Mesenchymal stem cell (in vitro differentiated cells and primary cell): ENCODE results near the gene STK32C.

ENCODE experiments used
- DNase-seq: peaks from one replicate; pipeline ENCODE4 v3.0.0-alpha.2; 2013
- H2AFZ ChIP-seq: one replicate; pipeline ENCODE4 v1.6.1; 2013; ENCODE audit warnings: low read depth, mild to moderate bottlenecking, control low read depth, inconsistent platforms, low read length, moderate library complexity
- H2AK5ac ChIP-seq: 2 replicates; pipeline ENCODE4 v1.6.1; 2013; ENCODE audit warnings: low read length, moderate library complexity, mild to moderate bottlenecking, inconsistent platforms; ENCODE audit not compliant: severe bottlenecking
- H2BK120ac ChIP-seq: one replicate; pipeline ENCODE4 v1.6.1; 2013; ENCODE audit warnings: low read depth, mild to moderate bottlenecking, inconsistent platforms, low read length, moderate library complexity
- H2BK12ac ChIP-seq, 2 experiments: one replicate each; pipeline ENCODE4 v1.6.1; 2013; ENCODE audit warnings: inconsistent platforms in 2 of 2, low read length in 2 of 2, mild to moderate bottlenecking in 2 of 2, moderate library complexity in 2 of 2, control low read depth in 1 of 2
- H2BK15ac ChIP-seq: one replicate; pipeline ENCODE4 v1.6.1; 2013; ENCODE audit warnings: mild to moderate bottlenecking, low read depth, inconsistent platforms; ENCODE audit not compliant: poor library complexity, severe bottlenecking
- H2BK5ac ChIP-seq: 2 replicates; pipeline ENCODE4 v1.6.1; 2013; ENCODE audit warnings: low read depth, mild to moderate bottlenecking, low read length, control low read depth, inconsistent platforms; ENCODE audit not compliant: poor library complexity, severe bottlenecking
- H3K14ac ChIP-seq, 2 experiments: one replicate each; pipeline ENCODE4 v1.6.1; 2013; ENCODE audit warnings: inconsistent platforms in 2 of 2, low read length in 2 of 2, control low read depth in 1 of 2, mild to moderate bottlenecking in 1 of 2, moderate library complexity in 1 of 2
- H3K18ac ChIP-seq, 2 experiments: one replicate each; pipeline ENCODE4 v1.6.1; 2013; ENCODE audit warnings: inconsistent platforms in 2 of 2, low read length in 2 of 2, control low read depth in 1 of 2, low read depth in 1 of 2, mild to moderate bottlenecking in 1 of 2
- H3K23ac ChIP-seq, 2 experiments: one replicate each; pipeline ENCODE4 v1.6.1; 2013; ENCODE audit warnings: inconsistent platforms in 2 of 2, low read length in 2 of 2, mild to moderate bottlenecking in 2 of 2, moderate library complexity in 2 of 2, control low read depth in 1 of 2
- H3K27ac ChIP-seq: 2 replicates; pipeline ENCODE4 v1.5.1; 2013; ENCODE audit warnings: mild to moderate bottlenecking, moderate library complexity, low read length, control low read depth, inconsistent platforms; ENCODE audit not compliant: poor library complexity, severe bottlenecking
- H3K27me3 ChIP-seq, 2 experiments: 2 replicates each; pipeline versions ENCODE4 v1.6.1 to v1.7.0; 2013; ENCODE audit warnings: low read length in 2 of 2, mild to moderate bottlenecking in 2 of 2, moderate library complexity in 2 of 2, control low read depth in 1 of 2, inconsistent platforms in 1 of 2; ENCODE audit not compliant: control insufficient read depth in 1 of 2, insufficient read depth in 1 of 2
- H3K36me3 ChIP-seq, 2 experiments: 2 replicates each; pipeline versions ENCODE4 v1.6.1 to v1.7.0; 2013; ENCODE audit warnings: low read length in 2 of 2, control low read depth in 1 of 2, inconsistent platforms in 1 of 2, low read depth in 1 of 2, mild to moderate bottlenecking in 1 of 2; ENCODE audit not compliant: insufficient read depth in 2 of 2, control insufficient read depth in 1 of 2
- H3K4ac ChIP-seq, 2 experiments: one replicate each; pipeline ENCODE4 v1.6.1; 2013; ENCODE audit warnings: inconsistent platforms in 2 of 2, low read length in 2 of 2, mild to moderate bottlenecking in 2 of 2, moderate library complexity in 2 of 2, control low read depth in 1 of 2, low read depth in 1 of 2
- H3K4me1 ChIP-seq: 2 replicates; pipeline ENCODE4 v1.6.1; 2013; ENCODE audit warnings: low read depth, low read length, control low read depth; ENCODE audit not compliant: control insufficient read depth, insufficient read depth
- H3K4me2 ChIP-seq: 2 replicates; pipeline ENCODE4 v1.6.1; 2013; ENCODE audit warnings: low read length, mild to moderate bottlenecking, inconsistent platforms; ENCODE audit not compliant: poor library complexity, severe bottlenecking
- H3K4me3 ChIP-seq, 2 experiments: 2 replicates each; pipeline versions ENCODE4 v1.5.1 to v1.7.0; 2013; ENCODE audit warnings: low read length in 2 of 2, mild to moderate bottlenecking in 2 of 2, control low read depth in 1 of 2, low read depth in 1 of 2; ENCODE audit not compliant: insufficient read depth in 1 of 2
- H3K79me1 ChIP-seq: replicated peaks from 2 replicates; pipeline ENCODE4 v1.6.1; 2013; ENCODE audit warnings: mild to moderate bottlenecking, control low read depth, low read length, inconsistent platforms; ENCODE audit not compliant: poor library complexity, severe bottlenecking
- H3K9ac ChIP-seq: 2 replicates; pipeline ENCODE4 v1.7.0; 2013; ENCODE audit warnings: mild to moderate bottlenecking, low read length, moderate library complexity
- H3K9me3 ChIP-seq: 2 replicates; pipeline ENCODE4 v1.7.0; 2013; ENCODE audit warnings: mild to moderate bottlenecking, low read length; ENCODE audit not compliant: control insufficient read depth
- H4K8ac ChIP-seq: one replicate; pipeline ENCODE4 v1.6.1; 2013; ENCODE audit warnings: inconsistent platforms, mild to moderate bottlenecking, low read length, moderate library complexity
- H4K91ac ChIP-seq: one replicate; pipeline ENCODE4 v1.6.1; 2013; ENCODE audit warnings: mild to moderate bottlenecking, low read length, inconsistent platforms
- WGBS: methylation state at CpG from one replicate; pipeline ENCODE4 v1.1.7; 2013; ENCODE audit warnings: mixed read lengths; 5-methylcytosine and 5-hydroxymethylcytosine counted together

The STK32C gene

DNA sequence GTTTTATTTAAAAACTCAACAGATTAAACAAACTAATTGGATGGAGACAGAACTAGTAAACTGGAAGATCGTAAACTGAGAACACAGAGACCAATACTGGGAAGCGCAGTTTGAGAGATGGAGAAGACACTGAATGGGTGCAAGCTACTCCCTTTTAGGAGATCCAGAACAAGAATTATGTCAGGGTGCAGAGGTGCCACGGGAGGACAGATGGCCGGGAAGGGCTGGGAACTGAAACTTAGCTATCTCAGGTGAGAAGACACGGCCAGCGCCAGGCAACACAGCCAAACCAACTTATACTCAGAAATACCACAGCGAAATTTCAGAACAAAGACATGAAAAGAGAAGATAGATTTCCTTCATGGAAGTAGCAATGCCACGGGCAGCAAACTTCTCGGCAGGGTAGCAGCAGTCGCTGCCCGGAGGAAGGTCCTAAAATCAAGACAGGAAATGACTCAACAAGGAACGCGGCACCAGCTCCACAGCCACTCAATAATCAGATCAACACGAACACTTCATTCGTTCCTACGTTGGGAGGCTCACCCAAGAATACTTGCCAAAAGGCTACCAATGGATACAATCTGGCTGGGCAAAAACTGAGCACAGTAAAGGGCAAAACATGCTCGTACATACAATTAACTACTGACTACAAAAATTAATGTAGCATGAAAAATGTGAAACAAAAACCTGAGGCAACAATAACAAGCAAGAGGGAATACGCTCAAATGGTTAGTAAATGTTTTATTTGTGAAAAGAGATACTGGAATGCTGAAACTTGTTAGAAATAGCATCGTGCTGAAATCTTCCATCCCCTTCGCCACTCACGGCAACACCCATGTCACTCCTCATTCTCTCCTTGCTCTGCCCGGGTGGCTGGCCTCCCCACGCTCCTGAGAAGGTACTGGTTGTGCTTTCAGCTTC is 22.1 kb upstream of the STK32C start:
- Histone ChIP-seq H2BK120ac (peak overlapping the region; percentile 36), H2BK15ac (no peak overlapping the region), H3K4me2 (peak overlapping the region; percentile 88), H4K91ac (peak overlapping the region; percentile 18), H3K18ac (peak overlapping the region; percentile 65 to 84), H2BK12ac (peak overlapping the region in 1 of 2 experiments; percentile 79), H3K27ac (peak overlapping the region; percentile 85), H3K9me3 (no peaks in the 10 kb centered on the region), H3K4ac (peak overlapping the region; percentile 81 to 83), H2AFZ (no peak overlapping the region), H3K27me3 (no peaks in the 10 kb centered on the region), H3K14ac (no peak overlapping the region), H2BK5ac (no peak overlapping the region), H3K4me1 (peaks cover 13% of the 10 kb centered on the region), H3K79me1 (peaks cover 4% of the 10 kb centered on the region), H4K8ac (peak overlapping the region; percentile 27), H2AK5ac (peak overlapping the region; percentile 70), H3K36me3 (peaks cover 8 to 18% of the 10 kb centered on the region in 2 experiments), H3K4me3 (peak overlapping the region; percentile 37 to 100), H3K23ac (peak overlapping the region in 1 of 2 experiments; percentile 23), H3K9ac (peak overlapping the region; percentile 96)
- 48% methylated on average over 18 of the region's 23 CpGs for WGBS
- DNase-seq: peak; percentile 73

DNA sequence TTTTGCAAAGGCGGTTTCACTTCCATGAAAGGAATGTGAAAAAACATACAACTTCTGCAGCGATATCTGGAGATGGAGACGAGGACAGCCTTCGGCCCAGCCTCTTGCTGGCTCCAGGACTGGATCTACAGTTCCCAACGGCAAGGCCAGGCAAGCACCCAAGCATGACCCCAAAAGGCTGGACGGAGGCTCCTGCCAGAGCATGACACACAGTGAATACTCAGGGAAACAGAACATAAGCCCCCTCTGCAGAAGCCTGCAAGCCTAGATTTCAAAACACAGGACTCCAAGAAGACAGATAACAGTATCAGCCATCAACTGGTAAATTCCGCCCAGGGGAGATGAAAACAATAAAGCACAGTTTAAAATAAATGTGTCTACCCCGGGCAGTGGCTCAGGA is 21.0 kb upstream of the STK32C start:
- Histone ChIP-seq H3K9ac (peak overlapping the region; percentile 96), H3K4ac (no peak overlapping the region), H4K8ac (peak overlapping the region; percentile 20), H3K4me3 (peak overlapping the region in 1 of 2 experiments; percentile 100), H3K23ac (no peak overlapping the region), H3K27me3 (no peaks in the 10 kb centered on the region), H2AFZ (no peak overlapping the region), H3K27ac (peak overlapping the region; percentile 28), H3K9me3 (no peaks in the 10 kb centered on the region), H3K36me3 (peaks cover 12 to 18% of the 10 kb centered on the region in 2 experiments), H3K4me2 (peak overlapping the region; percentile 25), H3K79me1 (peaks cover 11% of the 10 kb centered on the region), H4K91ac (peak overlapping the region; percentile 29), H3K4me1 (peaks cover 13% of the 10 kb centered on the region), H2BK12ac (no peak overlapping the region), H2BK5ac (no peak overlapping the region), H3K18ac (no peak overlapping the region), H2BK15ac (peak overlapping the region; percentile 63), H2BK120ac (no peak overlapping the region), H3K14ac (no peak overlapping the region), H2AK5ac (peak overlapping the region; percentile 3)
- WGBS: 85% methylated on average over 8 of the region's 8 CpGs
- no peak for DNase-seq

DNA sequence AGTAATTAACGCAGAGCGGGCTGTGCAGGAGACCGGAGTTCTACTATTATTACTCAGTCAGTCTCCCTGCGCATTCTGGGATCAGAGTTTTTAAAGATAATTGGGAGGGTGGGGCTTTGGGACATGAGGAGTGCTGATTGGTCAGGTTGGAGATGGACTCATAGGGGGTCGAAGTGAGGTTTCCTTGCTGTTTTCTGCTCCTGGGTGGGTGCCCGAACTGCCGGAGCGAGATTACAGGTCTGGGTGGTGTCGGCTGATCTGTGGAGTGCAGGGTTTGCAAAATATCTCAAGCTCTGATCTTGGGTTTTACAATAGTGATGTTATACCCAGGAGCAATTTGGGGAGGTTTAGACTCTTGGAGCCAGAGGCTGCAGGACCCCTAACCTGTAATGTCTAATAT is 20.4 kb upstream of the STK32C start:
- no peak overlapping the region for H4K91ac ChIP-seq
- no peak overlapping the region for H2BK120ac ChIP-seq
- WGBS: over 99% methylated on average over 9 of the region's 9 CpGs

DNA sequence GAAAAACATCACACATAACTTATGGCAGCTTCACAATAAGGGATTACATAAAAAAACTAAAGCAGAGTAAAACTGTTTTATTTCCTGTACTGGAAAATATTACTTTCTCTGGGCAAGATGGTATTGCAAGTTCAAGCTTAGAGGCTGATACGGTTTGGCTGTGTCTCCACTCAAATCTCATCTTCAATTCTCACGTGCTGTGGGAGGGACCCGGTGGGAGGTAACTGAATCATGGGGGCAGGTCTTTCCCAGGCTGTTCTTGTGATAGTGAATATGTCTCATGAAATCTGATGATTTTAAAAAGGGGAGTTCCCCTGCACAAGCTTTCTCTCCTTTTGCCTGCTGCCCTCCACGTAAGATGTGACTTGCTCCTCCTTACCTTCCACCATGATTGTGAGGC is 19.2 kb upstream of the STK32C start:
- no peak overlapping the region for H3K4me3 ChIP-seq
- no peak overlapping the region for H4K91ac ChIP-seq
- no peak overlapping the region for H2BK120ac ChIP-seq
- no peak overlapping the region for H3K4me2 ChIP-seq
- no peak overlapping the region for H2BK15ac ChIP-seq
- H3K18ac ChIP-seq: no peak overlapping the region
- H3K9ac ChIP-seq: peak overlapping the region; percentile 30
- H3K27ac ChIP-seq: no peak overlapping the region
- H2BK5ac ChIP-seq: no peak overlapping the region
- H3K4me1 ChIP-seq: peaks cover 18% of the 10 kb centered on the region
- no peaks in the 10 kb centered on the region for H3K9me3 ChIP-seq
- H3K27me3 ChIP-seq: no peaks in the 10 kb centered on the region
- H3K4ac ChIP-seq: no peak overlapping the region
- WGBS: 90% methylated on average over 2 of the region's 4 CpGs
- no peak overlapping the region for H4K8ac ChIP-seq
- H2AK5ac ChIP-seq: no peak overlapping the region
- no peak overlapping the region for H2BK12ac ChIP-seq
- H3K79me1 ChIP-seq: peaks cover 18% of the 10 kb centered on the region
- H3K36me3 ChIP-seq: peaks cover 15 to 23% of the 10 kb centered on the region in 2 experiments
- no peak for DNase-seq
- H3K23ac ChIP-seq: no peak overlapping the region
- H2AFZ ChIP-seq: no peak overlapping the region
- H3K14ac ChIP-seq: no peak overlapping the region

More for the DNA sequence above, 20.4 kb upstream of the STK32C start:
- H2AFZ ChIP-seq: no peak overlapping the region
- H2BK15ac ChIP-seq: no peak overlapping the region
- DNase-seq: no peak
- peak overlapping the region in 1 of 2 experiments; percentile 100 for H3K4me3 ChIP-seq
- H3K4me1 ChIP-seq: peaks cover 13% of the 10 kb centered on the region
- peaks cover 17% of the 10 kb centered on the region for H3K79me1 ChIP-seq
- no peak overlapping the region for H2AK5ac ChIP-seq
- H2BK12ac ChIP-seq: no peak overlapping the region
- peaks cover 15 to 23% of the 10 kb centered on the region in 2 experiments for H3K36me3 ChIP-seq
- no peak overlapping the region for H4K8ac ChIP-seq
- H2BK5ac ChIP-seq: no peak overlapping the region
- H3K9me3 ChIP-seq: no peaks in the 10 kb centered on the region
- H3K18ac ChIP-seq: no peak overlapping the region
- H3K14ac ChIP-seq: no peak overlapping the region
- H3K9ac ChIP-seq: peak overlapping the region; percentile 1
- H3K23ac ChIP-seq: no peak overlapping the region
- no peak overlapping the region for H3K27ac ChIP-seq
- H3K4me2 ChIP-seq: no peak overlapping the region
- H3K27me3 ChIP-seq: no peaks in the 10 kb centered on the region
- no peak overlapping the region for H3K4ac ChIP-seq
